Ectodermal cell (in vitro differentiated cells): Measurements from ENCODE around the gene SLC28A1.

Source experiments
- H3K27ac ChIP-seq: 2 replicates; pipeline ENCODE4 v1.7.0; 2013; ENCODE audit warnings: mild to moderate bottlenecking, low read depth, low read length; ENCODE audit not compliant: insufficient read depth, poor library complexity, severe bottlenecking
- H3K27me3 ChIP-seq: 2 replicates; pipeline ENCODE4 v1.7.0; 2013; ENCODE audit warnings: mild to moderate bottlenecking, low read length; ENCODE audit not compliant: insufficient read depth, control insufficient read depth, poor library complexity, severe bottlenecking
- H3K36me3 ChIP-seq: one replicate; pipeline ENCODE4 v1.7.0; 2013; ENCODE audit warnings: low read length; ENCODE audit not compliant: control insufficient read depth, insufficient read depth
- H3K4me1 ChIP-seq: one replicate; pipeline ENCODE4 v1.7.0; 2013; ENCODE audit warnings: low read length; ENCODE audit not compliant: control insufficient read depth, insufficient read depth
- H3K4me3 ChIP-seq: 2 replicates; pipeline ENCODE4 v1.7.0; 2013; ENCODE audit warnings: low read depth, low read length, control low read depth; ENCODE audit not compliant: insufficient read depth
- H3K9me3 ChIP-seq: 2 replicates; pipeline ENCODE4 v1.7.0; 2013; ENCODE audit warnings: mild to moderate bottlenecking, low read length, moderate library complexity; ENCODE audit not compliant: control insufficient read depth
- WGBS, 2 experiments: methylation state at CpG; one replicate each; pipeline ENCODE4 v1.1.7; 2013; ENCODE audit warnings: missing lambda C conversion rate in 2 of 2; 5-methylcytosine and 5-hydroxymethylcytosine counted together

Gene SLC28A1

DNA sequence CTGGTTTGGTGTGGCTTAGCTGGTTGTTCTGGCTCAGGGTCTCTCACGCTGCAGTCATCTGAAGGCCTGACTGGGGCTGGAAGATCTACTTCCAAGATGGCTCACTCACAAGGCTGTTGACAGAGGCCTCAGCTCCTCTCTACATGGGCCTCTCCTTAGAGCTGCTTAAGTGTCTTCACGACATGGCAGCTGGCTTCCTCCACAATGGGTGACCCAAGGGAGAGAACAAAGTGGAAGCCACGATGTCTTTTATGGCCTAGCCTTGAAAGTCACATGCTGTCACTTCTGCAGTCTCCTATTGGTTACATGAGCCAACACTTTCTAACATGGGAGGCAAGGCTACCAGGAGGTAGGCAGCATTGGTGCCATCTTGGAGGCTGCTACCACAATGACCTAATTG, 83.8 kb downstream of the SLC28A1 start:
- Histone ChIP-seq H3K36me3 (no peaks in the 10 kb centered on the region), H3K27me3 (no peaks in the 10 kb centered on the region), H3K4me1 (no peaks in the 10 kb centered on the region), H3K9me3 (no peaks in the 10 kb centered on the region), H3K27ac (no peak overlapping the region), H3K4me3 (no peak overlapping the region)
- WGBS, 2 experiments = 90 to 94% methylated on average over 3 of the region's 3 CpGs

- Histone ChIP-seq H3K36me3 (no peaks in the 10 kb centered on the region), H3K4me3 (no peak overlapping the region), H3K27ac (no peak overlapping the region), H3K9me3 (no peaks in the 10 kb centered on the region), H3K27me3 (no peaks in the 10 kb centered on the region), H3K4me1 (no peaks in the 10 kb centered on the region)
- WGBS, 2 experiments = 89 to 93% methylated on average over 6 of the region's 6 CpGs
Measured at GRCh38 chr15:84969257-84969656, 84.8 kb downstream of the SLC28A1 start.

GRCh38 chr15:84970843-84971242, 86.4 kb downstream of the SLC28A1 start:
- H3K4me1 ChIP-seq = no peaks in the 10 kb centered on the region
- H3K36me3 ChIP-seq = no peaks in the 10 kb centered on the region
- 91 to 92% methylated on average over 3 of the region's 3 CpGs for WGBS, 2 experiments
- no peak overlapping the region for H3K4me3 ChIP-seq
- H3K27ac ChIP-seq = no peak overlapping the region
- H3K27me3 ChIP-seq = no peaks in the 10 kb centered on the region
- no peaks in the 10 kb centered on the region for H3K9me3 ChIP-seq

DNA sequence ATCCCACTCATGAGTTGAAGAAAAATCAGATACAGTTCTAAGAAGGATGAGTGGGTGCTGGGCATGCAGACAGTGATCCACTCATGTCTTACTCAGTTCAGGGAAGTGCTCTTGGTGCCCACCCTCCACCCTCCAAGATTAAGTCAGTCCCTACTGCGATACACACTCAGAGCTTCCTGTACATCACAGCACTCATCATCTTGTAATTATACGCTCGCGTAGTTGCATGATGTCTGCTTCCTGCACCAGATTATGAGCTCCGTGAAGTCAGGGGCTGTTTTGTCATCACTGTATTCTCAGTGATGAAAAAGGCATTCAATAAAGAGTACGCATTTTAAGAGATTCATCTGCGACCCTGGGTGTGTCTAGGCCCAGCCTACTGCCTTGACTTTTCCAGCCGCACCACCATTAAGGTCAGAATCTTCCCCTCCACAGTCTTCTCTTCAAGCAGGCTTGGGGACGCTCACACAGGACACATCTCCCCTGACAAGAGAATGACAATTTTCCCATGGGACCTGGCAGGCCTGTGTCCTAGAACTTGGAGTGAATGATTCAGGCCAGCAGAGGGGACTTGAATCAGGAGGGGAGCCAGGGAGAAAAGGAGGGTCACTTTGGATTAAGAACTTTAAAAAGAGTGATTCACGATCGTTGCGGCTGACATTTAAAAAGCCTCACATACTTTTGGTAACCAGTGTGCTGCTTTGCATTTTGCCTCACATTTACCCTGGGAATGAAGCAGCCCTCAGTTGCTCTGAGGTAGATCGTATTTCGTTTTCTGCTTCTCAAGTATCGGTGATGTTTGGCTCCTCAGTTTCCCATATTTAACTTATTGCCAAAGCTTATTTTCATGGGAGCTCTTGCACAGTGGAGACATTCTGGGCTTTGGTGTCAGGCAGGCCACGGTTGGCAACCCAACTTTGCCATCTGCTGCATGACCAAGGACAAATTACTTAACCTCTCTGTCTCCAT, 89.3 kb downstream of the SLC28A1 start:
- Histone ChIP-seq H3K4me3 (no peak overlapping the region), H3K36me3 (no peaks in the 10 kb centered on the region), H3K27me3 (peaks cover 12% of the 10 kb centered on the region), H3K27ac (no peak overlapping the region), H3K4me1 (no peaks in the 10 kb centered on the region), H3K9me3 (no peaks in the 10 kb centered on the region)
- WGBS, 2 experiments = 89 to 91% methylated on average over 16 of the region's 16 CpGs

- Histone ChIP-seq H3K27ac (no peak overlapping the region), H3K9me3 (no peaks in the 10 kb centered on the region), H3K36me3 (no peaks in the 10 kb centered on the region), H3K4me3 (no peak overlapping the region), H3K27me3 (peaks cover 29% of the 10 kb centered on the region), H3K4me1 (peaks cover 3% of the 10 kb centered on the region)
- WGBS, 2 experiments = 80% methylated on average over 4 to 5 of the region's 5 CpGs
Measured at GRCh38 chr15:84975871-84976351, 91.4 kb downstream of the SLC28A1 start.

DNA sequence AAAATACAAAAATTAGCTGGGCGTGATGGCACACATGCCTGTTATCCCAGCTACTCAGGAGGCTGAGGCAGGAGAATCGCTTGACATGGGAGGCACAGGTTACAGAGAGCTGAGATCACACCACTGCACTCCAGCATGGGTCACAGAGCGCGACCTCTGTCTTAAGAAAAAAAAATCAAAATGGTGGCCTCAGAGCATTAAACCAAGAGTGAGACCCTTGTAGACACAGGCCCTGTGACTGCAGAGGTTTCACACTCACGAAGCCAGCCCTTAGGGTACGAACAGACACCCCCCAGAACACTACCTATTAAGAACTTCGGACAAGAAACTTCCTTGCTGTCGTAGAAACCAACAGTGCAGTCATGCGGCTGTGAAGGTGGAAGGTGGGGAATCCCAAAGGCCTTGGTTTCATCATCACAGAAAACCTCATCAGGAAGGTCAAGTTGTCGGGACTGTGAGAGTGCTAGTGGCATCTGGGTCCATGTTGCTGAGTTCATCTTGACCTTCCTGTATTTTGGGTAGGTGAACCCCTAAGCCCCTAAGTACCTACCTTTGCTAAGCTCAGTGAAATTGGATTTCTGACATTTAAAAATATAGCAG, 92.4 kb downstream of the SLC28A1 start:
- Histone ChIP-seq H3K4me3 (no peak overlapping the region), H3K27ac (no peak overlapping the region), H3K4me1 (peaks cover 3% of the 10 kb centered on the region), H3K36me3 (no peaks in the 10 kb centered on the region), H3K9me3 (no peaks in the 10 kb centered on the region), H3K27me3 (peaks cover 35% of the 10 kb centered on the region)
- 94 to 96% methylated on average over 10 of the region's 10 CpGs for WGBS, 2 experiments

- no peaks in the 10 kb centered on the region for H3K36me3 ChIP-seq
- 12% methylated on average over 16 of the region's 16 CpGs for WGBS, 2 experiments
- peak overlapping the region; percentile 78 for H3K4me3 ChIP-seq
- H3K27ac ChIP-seq = no peak overlapping the region
- peaks cover 3% of the 10 kb centered on the region for H3K4me1 ChIP-seq
- peaks cover 63% of the 10 kb centered on the region for H3K27me3 ChIP-seq
- no peaks in the 10 kb centered on the region for H3K9me3 ChIP-seq
Measured at GRCh38 chr15:84979651-84980050, 95.2 kb downstream of the SLC28A1 start.

GRCh38 chr15:84980196-84981053, 96.0 kb downstream of the SLC28A1 start:
- peaks cover 3% of the 10 kb centered on the region for H3K4me1 ChIP-seq
- H3K4me3 ChIP-seq = peak overlapping the region; percentile 78
- H3K36me3 ChIP-seq = no peaks in the 10 kb centered on the region
- WGBS, 2 experiments = 0 to 1% methylated on average over 66 of the region's 66 CpGs
- peaks cover 71% of the 10 kb centered on the region for H3K27me3 ChIP-seq
- H3K9me3 ChIP-seq = no peaks in the 10 kb centered on the region
- H3K27ac ChIP-seq = peak overlapping the region; percentile 8

DNA sequence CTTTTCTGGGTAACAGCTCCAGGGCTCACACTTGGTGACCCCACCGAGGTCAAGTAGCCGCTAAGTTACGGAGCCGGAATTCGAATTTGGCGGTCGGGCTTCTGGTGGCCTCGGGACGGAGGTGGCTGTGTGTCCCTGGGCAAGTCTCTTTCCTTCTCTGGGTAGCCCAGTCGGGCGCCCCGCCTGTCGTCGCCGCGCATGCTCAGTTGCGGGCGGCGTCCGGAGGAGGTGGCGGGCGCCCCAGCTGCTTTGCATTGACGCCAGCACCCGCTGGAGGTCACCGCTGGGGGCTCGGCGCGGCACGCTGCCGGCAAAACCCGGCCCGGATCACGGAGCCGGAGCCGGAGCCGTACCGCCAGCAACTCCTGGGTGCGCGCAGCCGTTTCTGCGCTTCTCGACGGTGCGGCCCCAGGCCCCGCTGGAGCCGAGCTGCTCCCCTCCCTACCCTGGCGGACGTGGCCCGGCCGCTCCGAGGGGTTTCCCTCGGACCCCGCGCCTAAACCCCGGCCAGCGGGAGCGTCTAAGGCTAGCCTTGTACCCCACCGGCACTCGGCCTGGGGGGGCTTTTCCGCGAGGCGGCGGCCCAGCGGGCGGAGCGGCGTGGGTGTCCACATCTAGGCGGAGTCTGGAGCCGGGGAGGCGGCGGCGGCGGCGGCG, 96.7 kb downstream of the SLC28A1 start:
- no peaks in the 10 kb centered on the region for H3K9me3 ChIP-seq
- peaks cover 73% of the 10 kb centered on the region for H3K27me3 ChIP-seq
- no peaks in the 10 kb centered on the region for H3K36me3 ChIP-seq
- H3K4me3 ChIP-seq = peak overlapping the region; percentile 78
- WGBS, 2 experiments = 0% methylated on average over 75 of the region's 75 CpGs
- no peak overlapping the region for H3K27ac ChIP-seq
- H3K4me1 ChIP-seq = peaks cover 3% of the 10 kb centered on the region
